ENCODE results near the gene KANK3.
"Not testable (repeated sequence)": the region's sequence is repeated elsewhere in the genome, so short reads cannot be mapped to it uniquely, and the experiment has no call there.

KANK3 gene

GRCh38 chr19:8336660-8337059, 6.4 kb downstream of the KANK3 start:
- no peak for DNase-seq

- no peak for DNase-seq
Measured at GRCh38 chr19:8336072-8336569, 6.9 kb downstream of the KANK3 start.

GRCh38 chr19:8335343-8336071, 7.6 kb downstream of the KANK3 start:
- DNase-seq = peak; percentile 65

- DNase-seq = peak; percentile 89
Measured at GRCh38 chr19:8334458-8335342, 8.4 kb downstream of the KANK3 start.

GRCh38 chr19:8333767-8334457, 9.2 kb downstream of the KANK3 start:
- DNase-seq = no peak

GRCh38 chr19:8332976-8333766, 9.9 kb downstream of the KANK3 start:
- no peak for DNase-seq

- no peak for DNase-seq
Measured at GRCh38 chr19:8331263-8331845, 11.7 kb downstream of the KANK3 start.

- no peak for DNase-seq
Measured at GRCh38 chr19:8329996-8330395, 13.1 kb downstream of the KANK3 start.

GRCh38 chr19:8325454-8325853, 17.6 kb downstream of the KANK3 start:
- no peak for DNase-seq

GRCh38 chr19:8324186-8325050, 18.6 kb downstream of the KANK3 start:
- DNase-seq = no peak

- no peak for DNase-seq
Measured at GRCh38 chr19:8323781-8324185, 19.3 kb downstream of the KANK3 start.

GRCh38 chr19:8322638-8322997, 20.4 kb downstream of the KANK3 start:
- no peak for DNase-seq

- no peak for DNase-seq
Measured at GRCh38 chr19:8321986-8322637, 20.9 kb downstream of the KANK3 start.

- DNase-seq = peak; percentile 94
Measured at GRCh38 chr19:8321067-8321985, 21.7 kb downstream of the KANK3 start, which contains the start of the genes NDUFA7 and RPS28. Gene NDUFA7, minus strand, starts transcription at chr19:8321375. Its CDS starts 17 bp downstream, at chr19:8321358. Gene RPS28, plus strand, starts transcription at chr19:8321496. Its CDS starts 35 bp downstream, at chr19:8321531.

- no peak for DNase-seq
Measured at GRCh38 chr19:8320564-8321066, 22.4 kb downstream of the KANK3 start.

- no peak for DNase-seq
Measured at GRCh38 chr19:8319807-8320520, 23.1 kb downstream of the KANK3 start.

GRCh38 chr19:8318835-8319234, 24.2 kb downstream of the KANK3 start:
- not testable (repeated sequence) for DNase-seq
